Type B pancreatic cell (in vitro differentiated cells): ENCODE measurements around the gene EPB41L5. TPM values are rescaled to one million over a fixed set of nuclear protein-coding genes. Genes with fewer than 3 reads are reported as not detected.

ENCODE experiments used
- DNase-seq: peaks from one replicate; pipeline ENCODE4 v3.0.0; 2021; ENCODE audit warnings: mixed read lengths; ENCODE audit not compliant: unreplicated experiment; ENCODE audit errors: extremely low spot score
- H3K27ac Mint-ChIP-seq: 2 replicates; pipeline ENCODE4 v1.8.0; 2021; ENCODE audit warnings: mild to moderate bottlenecking, mixed read lengths
- H3K27me3 Mint-ChIP-seq: 2 replicates; pipeline ENCODE4 v1.8.0; 2021; ENCODE audit warnings: mixed read lengths
- H3K36me3 Mint-ChIP-seq: 2 replicates; pipeline ENCODE4 v1.8.0; 2021; ENCODE audit warnings: mixed read lengths
- H3K4me1 Mint-ChIP-seq: one replicate; pipeline ENCODE4 v1.8.0; 2021; ENCODE audit warnings: mixed read lengths; ENCODE audit not compliant: unreplicated experiment
- H3K4me3 Mint-ChIP-seq: 2 replicates; pipeline ENCODE4 v1.8.0; 2021; ENCODE audit warnings: mild to moderate bottlenecking, mixed read lengths
- H3K9me3 Mint-ChIP-seq: 2 replicates; pipeline ENCODE4 v1.8.0; 2021; ENCODE audit warnings: mixed read lengths
- total RNA-seq: library from RNA; stranded (reverse); gene quantifications from 2 replicates; pipeline ENCODE4 v1.2.1, GENCODE V29; 2021; ENCODE audit warnings: low replicate concordance
- TF ChIP-seq, protein P1 (sequence below): fragments of 200-600 bp; sonication (generic); conservative IDR thresholded peaks from 2 replicates; pipeline ENCODE4 v1.5.0; 2021; ENCODE audit warnings: antibody characterized with exemption, mild to moderate bottlenecking

EPB41L5 gene
- total RNA-seq, 1 donor from 2014 or later: 37.6 TPM

DNA sequence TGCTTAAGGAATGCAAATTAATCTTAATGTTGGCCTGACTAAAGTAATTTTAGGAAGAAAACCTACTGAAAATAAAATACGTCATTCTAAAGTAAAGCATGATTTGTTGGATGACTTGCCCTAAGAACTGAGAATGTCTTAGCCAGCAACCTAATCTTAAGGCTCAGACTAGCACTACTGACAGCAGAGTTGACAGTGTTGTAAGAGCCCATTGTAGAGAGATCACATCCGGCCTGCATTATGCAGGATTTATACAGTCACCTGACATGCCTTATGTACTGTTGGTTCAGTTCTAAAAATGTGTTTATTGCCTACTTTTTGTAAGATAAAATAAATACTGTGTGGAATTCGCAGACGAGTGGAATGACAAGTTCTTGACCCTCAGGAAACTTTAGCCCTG is 128.0 kb downstream of the EPB41L5 start:
- Mint-ChIP-seq H3K27me3 (no peaks in the 10 kb centered on the region), H3K27ac (no peak overlapping the region), H3K9me3 (no peaks in the 10 kb centered on the region), H3K4me1 (no peaks in the 10 kb centered on the region), H3K4me3 (no peak overlapping the region), H3K36me3 (peaks cover 30% of the 10 kb centered on the region)
- TF ChIP-seq, protein P1, sequence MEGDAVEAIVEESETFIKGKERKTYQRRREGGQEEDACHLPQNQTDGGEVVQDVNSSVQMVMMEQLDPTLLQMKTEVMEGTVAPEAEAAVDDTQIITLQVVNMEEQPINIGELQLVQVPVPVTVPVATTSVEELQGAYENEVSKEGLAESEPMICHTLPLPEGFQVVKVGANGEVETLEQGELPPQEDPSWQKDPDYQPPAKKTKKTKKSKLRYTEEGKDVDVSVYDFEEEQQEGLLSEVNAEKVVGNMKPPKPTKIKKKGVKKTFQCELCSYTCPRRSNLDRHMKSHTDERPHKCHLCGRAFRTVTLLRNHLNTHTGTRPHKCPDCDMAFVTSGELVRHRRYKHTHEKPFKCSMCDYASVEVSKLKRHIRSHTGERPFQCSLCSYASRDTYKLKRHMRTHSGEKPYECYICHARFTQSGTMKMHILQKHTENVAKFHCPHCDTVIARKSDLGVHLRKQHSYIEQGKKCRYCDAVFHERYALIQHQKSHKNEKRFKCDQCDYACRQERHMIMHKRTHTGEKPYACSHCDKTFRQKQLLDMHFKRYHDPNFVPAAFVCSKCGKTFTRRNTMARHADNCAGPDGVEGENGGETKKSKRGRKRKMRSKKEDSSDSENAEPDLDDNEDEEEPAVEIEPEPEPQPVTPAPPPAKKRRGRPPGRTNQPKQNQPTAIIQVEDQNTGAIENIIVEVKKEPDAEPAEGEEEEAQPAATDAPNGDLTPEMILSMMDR: no peak
- no peak for DNase-seq

DNA sequence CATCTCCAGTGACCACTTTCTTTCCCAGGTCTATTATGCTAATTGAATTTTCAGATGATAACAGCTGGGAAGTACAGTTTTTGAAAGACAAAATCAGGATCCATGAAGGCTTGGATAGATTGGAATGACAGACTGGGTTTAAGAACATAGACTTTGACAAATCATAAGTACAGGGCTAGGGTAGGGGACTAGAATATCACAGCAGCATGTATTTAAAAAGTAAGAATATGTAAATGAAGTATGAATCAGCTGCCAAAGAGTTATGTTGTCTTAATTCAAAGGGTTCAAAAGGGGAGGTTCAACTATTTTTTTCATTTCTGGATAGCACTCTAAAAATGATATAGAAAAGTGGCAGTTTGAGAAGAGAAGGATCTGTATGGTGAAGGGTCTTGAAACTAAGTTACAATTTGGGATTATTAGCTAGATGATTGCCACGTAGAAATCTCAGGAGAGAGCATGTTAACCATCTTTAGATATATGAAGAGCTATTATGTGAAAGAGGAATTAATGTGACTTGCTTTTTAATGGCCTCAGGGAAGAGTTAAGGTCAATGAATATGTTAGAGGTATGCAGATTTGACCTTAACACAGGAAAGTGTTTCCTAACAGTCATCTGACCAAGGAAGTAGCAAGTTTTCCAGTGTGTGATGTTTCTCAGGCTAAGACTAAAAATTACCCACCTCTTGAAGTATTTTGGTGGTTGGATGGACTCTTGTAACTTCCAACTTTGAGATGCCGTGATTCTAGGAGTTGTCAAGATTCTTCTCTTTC is 128.6 kb downstream of the EPB41L5 start:
- no peaks in the 10 kb centered on the region for H3K27me3 Mint-ChIP-seq
- H3K4me3 Mint-ChIP-seq: no peak overlapping the region
- no peaks in the 10 kb centered on the region for H3K4me1 Mint-ChIP-seq
- TF ChIP-seq, protein P1: no peak
- DNase-seq: no peak
- no peaks in the 10 kb centered on the region for H3K9me3 Mint-ChIP-seq
- H3K27ac Mint-ChIP-seq: no peak overlapping the region
- H3K36me3 Mint-ChIP-seq: peaks cover 26% of the 10 kb centered on the region

DNA sequence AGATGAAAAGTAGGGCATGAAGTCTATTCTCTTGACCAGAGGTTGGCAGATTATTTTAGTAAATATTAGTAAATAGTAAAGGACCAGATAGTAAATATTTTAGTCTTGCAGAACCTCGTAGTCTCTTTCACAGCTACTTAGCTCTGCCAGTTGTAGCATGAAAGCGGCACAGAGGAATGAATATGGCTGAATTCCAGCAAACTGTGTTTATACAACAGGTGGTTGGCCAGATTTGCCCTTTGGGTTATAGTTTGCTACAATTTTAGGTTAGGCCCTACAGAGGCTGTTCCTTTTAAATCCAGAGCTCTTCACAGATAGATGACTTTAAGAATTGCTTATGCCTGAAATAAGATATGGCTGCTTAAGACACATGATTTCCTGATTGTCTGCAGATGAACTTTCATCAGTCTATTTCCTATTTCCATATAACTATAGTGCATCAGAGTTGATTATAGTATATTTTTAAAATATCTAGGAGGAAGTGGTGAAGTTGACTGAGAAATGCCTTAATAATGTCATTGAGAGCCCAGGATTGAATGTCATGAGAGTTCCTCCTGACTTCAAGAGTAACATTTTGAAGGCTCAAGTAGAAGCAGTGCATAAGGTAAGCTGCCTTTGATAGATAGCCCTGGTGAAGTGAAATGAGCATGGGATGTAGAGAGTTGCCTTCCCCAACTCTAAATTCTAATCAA is 129.8 kb downstream of the EPB41L5 start:
- TF ChIP-seq, protein P1: no peak
- H3K4me3 Mint-ChIP-seq: no peak overlapping the region
- DNase-seq: no peak
- no peaks in the 10 kb centered on the region for H3K9me3 Mint-ChIP-seq
- peaks cover 24% of the 10 kb centered on the region for H3K36me3 Mint-ChIP-seq
- H3K4me1 Mint-ChIP-seq: no peaks in the 10 kb centered on the region
- no peak overlapping the region for H3K27ac Mint-ChIP-seq
- no peaks in the 10 kb centered on the region for H3K27me3 Mint-ChIP-seq

DNA sequence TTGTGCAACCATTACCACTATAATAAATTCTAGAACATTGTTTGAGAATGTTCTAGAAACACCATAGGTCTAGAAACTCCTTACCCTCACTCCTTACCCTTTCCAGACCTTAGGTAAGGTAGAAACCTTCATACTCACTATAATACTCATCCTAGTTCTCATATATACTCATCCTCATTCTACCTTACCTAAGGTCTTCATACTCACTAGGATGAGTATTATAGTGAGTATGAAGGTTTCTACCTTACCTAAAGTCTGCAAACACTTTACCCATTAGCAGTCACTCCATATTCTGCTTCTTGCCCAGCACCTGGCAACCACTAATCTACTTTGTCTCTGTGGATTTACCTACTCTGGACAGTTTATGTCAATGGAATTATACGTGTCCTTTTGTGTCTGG is 135.4 kb downstream of the EPB41L5 start:
- no peaks in the 10 kb centered on the region for H3K4me1 Mint-ChIP-seq
- DNase-seq: no peak
- TF ChIP-seq, protein P1: no peak
- no peaks in the 10 kb centered on the region for H3K27me3 Mint-ChIP-seq
- peaks cover 47% of the 10 kb centered on the region for H3K36me3 Mint-ChIP-seq
- no peak overlapping the region for H3K4me3 Mint-ChIP-seq
- peaks cover 16% of the 10 kb centered on the region for H3K9me3 Mint-ChIP-seq
- H3K27ac Mint-ChIP-seq: no peak overlapping the region

DNA sequence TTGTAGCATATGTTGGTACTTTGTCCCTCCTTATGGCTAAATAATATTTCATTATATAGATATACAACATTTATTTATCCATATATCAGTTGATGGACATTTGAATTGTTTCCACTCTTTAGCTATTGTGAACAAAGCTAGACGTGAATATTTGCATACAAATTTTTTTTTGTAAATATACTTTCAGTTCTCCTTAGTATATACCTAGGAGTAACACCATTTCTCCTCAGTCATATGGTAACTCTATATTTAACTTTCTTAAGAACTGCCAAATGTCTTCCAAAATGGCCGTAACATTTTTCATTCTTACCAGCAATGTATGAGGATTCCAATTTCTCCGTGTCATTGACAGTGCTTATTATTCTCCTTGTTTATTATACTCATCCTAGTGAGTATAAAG is 135.8 kb downstream of the EPB41L5 start:
- H3K36me3 Mint-ChIP-seq: peaks cover 52% of the 10 kb centered on the region
- no peaks in the 10 kb centered on the region for H3K27me3 Mint-ChIP-seq
- no peak overlapping the region for H3K27ac Mint-ChIP-seq
- DNase-seq: no peak
- no peaks in the 10 kb centered on the region for H3K4me1 Mint-ChIP-seq
- no peak overlapping the region for H3K4me3 Mint-ChIP-seq
- peaks cover 16% of the 10 kb centered on the region for H3K9me3 Mint-ChIP-seq
- TF ChIP-seq, protein P1: no peak
